HG03558 (cell line): ENCODE measurements around the gene RAB41.
"Not testable (repeated sequence)": the region's sequence is repeated elsewhere in the genome, so short reads cannot be mapped to it uniquely, and the experiment has no call there.

Source experiments
- ATAC-seq: cut with Tn5 transposase; IDR thresholded peaks from one replicate; pipeline ENCODE4 v1.9.1; 2021; ENCODE audit warnings: moderate number of reproducible peaks; ENCODE audit not compliant: unreplicated experiment; ENCODE audit errors: extremely low read depth

RAB41 gene

GRCh38 chrX:70281951-70282350, at the start of gene RAB41:
Gene RAB41, plus strand, starts transcription at chrX:70282172. Its CDS starts 46 bp downstream, at chrX:70282218.
- no peak for ATAC-seq

GRCh38 chrX:70234355-70234754, 47.6 kb upstream of the RAB41 start, which contains the start of gene AWAT1:
Gene AWAT1, plus strand, starts transcription at chrX:70234655. Its CDS starts 41 bp downstream, at chrX:70234696.
- ATAC-seq = no peak

DNA sequence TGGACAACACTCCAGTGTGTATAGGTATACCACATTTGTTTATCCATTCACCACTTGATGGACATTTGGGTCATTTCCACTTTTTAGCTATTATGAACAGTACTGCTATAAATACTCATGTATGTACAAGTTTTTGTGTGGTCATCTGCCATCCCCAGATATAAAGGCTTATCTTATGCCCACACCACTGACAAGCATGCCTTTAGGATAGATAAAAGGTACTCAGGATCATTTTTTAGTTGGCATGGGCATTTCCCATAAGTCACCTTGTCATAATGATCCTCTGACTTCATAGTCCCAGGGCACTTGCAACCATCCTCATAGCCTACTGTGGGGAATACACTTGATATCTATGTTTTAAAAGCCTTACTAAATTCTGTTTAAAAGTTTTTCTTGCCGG, 41.2 kb upstream of the RAB41 start:
- no peak for ATAC-seq

GRCh38 chrX:70241501-70241900, 40.5 kb upstream of the RAB41 start:
- ATAC-seq = no peak

DNA sequence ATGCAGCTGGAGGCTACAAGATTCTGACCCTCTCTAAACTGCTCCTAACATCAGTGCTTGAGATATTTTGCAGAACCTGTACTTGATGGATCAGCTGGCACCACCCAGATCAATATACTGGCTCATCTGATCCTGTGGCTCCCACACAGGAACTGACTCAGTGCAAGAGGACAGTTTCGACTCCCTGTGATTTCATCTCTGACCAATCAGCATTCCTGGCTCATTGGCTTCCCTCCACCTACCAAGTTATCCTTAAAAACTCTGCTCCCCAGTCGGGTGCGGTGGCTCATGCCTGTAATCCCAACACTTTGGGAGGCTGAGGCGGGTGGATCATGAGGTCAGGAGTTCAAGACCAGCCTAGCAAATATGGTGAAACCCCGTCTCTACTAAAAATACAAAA, 38.4 kb upstream of the RAB41 start:
- ATAC-seq = not testable (repeated sequence)

- ATAC-seq = no peak
Observed at GRCh38 chrX:70244881-70245280, 37.1 kb upstream of the RAB41 start.

DNA sequence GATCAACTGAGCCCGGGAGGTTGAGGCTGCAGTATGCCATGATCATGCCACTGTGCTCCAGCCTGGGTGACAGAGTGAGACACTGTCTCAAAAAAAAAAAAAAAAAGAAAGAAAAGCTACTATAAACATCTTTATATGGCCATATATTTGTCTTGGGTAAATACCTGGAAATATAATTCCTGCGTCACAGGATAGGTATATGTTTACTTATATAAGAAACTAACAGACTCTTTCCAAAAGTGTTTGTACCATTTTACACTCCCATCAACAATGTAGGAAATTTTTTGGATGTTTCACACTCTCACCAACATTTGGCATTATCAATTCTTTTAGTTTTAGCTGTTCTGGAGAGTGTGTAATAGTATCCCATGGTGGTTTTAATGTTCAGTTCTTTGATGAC, 34.7 kb upstream of the RAB41 start:
- ATAC-seq = no peak

- ATAC-seq = no peak
Observed at GRCh38 chrX:70252491-70252890, 29.5 kb upstream of the RAB41 start.

- ATAC-seq = no peak
Observed at GRCh38 chrX:70253377-70254062, 28.5 kb upstream of the RAB41 start.

GRCh38 chrX:70254063-70254400, 27.9 kb upstream of the RAB41 start:
- ATAC-seq = no peak

DNA sequence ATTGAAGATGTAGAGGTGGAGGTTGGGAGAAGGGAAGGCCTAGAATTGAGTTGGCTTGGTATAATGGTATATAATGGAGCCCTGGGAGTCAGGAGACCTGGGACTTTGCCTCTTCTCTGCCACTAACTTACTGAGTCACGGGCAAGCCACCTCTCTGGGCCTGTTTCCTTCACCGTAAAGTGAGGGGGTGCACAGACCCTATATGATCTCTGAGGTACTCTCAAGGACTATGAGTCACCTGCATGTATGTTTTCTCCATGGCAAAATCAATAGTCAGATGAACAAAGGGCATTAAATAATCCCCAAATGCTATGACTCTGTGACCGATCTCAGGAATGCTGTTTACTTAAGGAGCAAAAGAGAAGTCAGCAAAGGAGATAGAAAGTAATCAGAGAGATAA, 27.1 kb upstream of the RAB41 start:
- no peak for ATAC-seq

- ATAC-seq = no peak
Observed at GRCh38 chrX:70255452-70255851, 26.5 kb upstream of the RAB41 start.

DNA sequence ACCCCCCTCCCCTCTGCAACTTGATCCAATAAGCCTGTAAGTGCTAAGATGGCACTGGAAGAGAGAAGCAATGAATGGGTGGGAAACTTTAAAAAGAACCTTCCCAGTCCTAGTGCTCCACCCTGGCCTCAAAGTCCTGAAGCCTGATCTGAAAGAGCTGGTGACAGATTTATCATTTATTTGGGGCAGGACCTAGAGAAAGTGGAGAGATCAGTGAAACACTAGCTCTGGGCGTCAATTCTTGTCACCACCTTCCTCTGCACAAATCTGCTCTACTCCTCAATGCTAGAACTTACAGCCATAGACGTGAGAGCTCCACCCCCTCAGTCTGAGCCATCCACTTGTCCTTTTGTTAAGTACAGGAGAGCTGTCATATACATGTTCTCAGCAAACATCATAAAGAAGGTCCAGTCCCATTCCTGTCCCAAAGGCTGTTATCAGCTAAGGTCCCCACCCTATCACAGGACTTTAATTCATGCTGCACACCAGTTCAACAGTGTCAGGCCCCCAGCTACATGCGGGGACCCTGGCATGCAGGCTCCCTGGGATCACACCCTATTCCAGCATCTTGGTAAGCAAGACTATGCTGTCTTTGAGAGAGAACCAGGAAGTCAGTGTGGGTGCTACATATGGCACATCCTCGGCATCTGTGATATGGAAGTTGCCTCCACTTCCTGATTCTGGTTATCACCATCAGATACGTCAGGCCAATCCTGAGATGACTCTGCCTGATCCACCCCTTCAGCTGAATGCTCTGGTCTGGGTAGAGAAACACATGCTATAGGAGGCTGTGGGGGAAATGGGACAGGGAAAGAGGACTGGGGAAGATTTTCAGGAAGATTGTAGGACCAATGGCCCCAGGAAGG, 24.3 kb upstream of the RAB41 start:
- no peak for ATAC-seq

DNA sequence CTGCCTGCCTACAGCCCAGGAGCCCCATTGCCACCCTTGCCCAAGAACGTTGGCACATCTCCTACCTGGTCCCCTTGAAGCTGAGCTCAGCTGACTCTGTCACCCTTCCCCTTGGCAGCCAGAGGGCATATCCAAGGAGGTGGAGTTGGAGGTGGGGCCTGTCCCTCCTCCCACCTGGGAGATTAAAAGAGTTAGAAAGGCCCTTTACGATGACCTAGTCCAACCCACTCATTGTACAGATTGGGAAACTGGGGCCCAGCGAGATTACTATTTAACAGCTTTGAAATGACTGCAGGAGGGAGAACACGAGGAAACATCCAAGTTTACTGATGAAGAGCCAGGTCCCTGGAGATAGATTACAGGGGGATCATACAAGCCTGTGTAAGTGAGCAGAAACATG, 21.9 kb upstream of the RAB41 start, which contains the start of gene P2RY4:
Gene P2RY4, minus strand, starts transcription at position 101 of the 400 bp plus-strand sequence. CDS start 580 bp downstream, outside the sequence.
- ATAC-seq = no peak

GRCh38 chrX:70262952-70263567, 18.9 kb upstream of the RAB41 start:
- no peak for ATAC-seq

DNA sequence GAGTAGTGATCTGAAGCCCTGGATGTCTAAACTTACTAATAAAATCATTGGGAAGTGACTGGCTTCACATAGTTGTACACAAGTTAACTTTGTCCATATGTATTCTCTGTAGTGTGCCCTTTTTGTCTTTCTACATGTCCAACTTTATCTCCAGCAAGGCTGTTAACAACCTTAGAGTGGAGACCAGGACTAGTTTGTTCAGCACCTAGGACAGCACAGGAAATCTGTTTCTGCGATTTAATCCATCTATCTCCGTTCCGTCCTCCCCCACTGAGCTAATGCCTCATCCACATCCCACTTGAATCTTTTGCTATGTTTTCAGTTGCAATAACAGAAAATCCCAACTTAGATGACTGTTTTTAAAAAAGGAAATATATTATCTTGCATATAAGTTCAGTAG, 17.2 kb upstream of the RAB41 start:
- no peak for ATAC-seq

- no peak for ATAC-seq
Observed at GRCh38 chrX:70268034-70268433, 13.9 kb upstream of the RAB41 start, which contains the start of gene ARR3. Gene ARR3, plus strand, starts transcription at chrX:70268334. Its CDS starts 1,052 bp downstream, at chrX:70269386.

DNA sequence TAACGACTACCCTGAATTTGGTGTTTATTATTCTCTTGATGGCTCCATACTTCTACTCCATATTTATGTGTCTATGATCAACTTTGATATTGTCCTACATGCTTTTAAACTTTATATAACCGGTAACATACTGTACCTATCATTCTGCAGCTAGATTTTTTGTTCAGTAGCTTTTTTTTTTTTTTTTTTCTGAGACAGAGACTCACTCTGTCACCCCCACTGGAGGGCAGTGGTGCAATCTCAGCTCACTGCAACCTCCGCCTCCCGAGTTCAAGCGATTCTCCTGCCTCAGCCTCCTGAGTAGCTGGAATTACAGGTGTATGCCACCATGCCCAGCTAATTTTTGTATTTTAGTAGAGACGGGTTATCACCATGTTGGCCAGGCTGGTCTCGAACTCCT, 7.9 kb upstream of the RAB41 start:
- ATAC-seq = not testable (repeated sequence)

DNA sequence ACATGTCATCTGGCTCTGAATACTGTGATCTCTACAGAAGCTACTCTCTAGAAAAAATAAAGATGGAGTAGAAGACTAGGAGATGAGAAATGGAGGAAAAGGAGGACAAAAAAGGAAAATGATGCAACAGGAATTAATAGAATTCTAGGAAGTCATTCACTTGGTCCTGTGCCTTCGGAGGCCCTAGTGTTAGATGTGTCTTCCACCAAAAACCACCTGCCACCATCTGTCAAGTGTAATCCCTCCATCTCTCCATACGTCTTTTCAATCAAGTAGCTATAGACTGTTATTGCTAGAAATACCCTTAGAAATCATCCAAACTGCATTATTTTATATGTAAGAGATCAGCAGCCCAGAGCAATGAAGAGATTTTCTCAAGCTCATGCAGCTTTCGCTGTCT, 2.9 kb upstream of the RAB41 start:
- no peak for ATAC-seq

GRCh38 chrX:70280573-70280972, 1.4 kb upstream of the RAB41 start:
- ATAC-seq = no peak
